Measurements from ENCODE around the gene GAB1.
A peak's percentile ranks its signal among the peaks of the same experiment; 100 is the strongest.

GAB1 gene

GRCh38 chr4:143335979-143336780, 496 bp upstream of the GAB1 start (continued):
- TF ChIP-seq, protein P1, sequence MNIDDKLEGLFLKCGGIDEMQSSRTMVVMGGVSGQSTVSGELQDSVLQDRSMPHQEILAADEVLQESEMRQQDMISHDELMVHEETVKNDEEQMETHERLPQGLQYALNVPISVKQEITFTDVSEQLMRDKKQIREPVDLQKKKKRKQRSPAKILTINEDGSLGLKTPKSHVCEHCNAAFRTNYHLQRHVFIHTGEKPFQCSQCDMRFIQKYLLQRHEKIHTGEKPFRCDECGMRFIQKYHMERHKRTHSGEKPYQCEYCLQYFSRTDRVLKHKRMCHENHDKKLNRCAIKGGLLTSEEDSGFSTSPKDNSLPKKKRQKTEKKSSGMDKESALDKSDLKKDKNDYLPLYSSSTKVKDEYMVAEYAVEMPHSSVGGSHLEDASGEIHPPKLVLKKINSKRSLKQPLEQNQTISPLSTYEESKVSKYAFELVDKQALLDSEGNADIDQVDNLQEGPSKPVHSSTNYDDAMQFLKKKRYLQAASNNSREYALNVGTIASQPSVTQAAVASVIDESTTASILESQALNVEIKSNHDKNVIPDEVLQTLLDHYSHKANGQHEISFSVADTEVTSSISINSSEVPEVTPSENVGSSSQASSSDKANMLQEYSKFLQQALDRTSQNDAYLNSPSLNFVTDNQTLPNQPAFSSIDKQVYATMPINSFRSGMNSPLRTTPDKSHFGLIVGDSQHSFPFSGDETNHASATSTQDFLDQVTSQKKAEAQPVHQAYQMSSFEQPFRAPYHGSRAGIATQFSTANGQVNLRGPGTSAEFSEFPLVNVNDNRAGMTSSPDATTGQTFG (tag by site-specific recombination; IDR thresholded peaks at IDR 0.05; ENCODE audit: borderline replicate concordance) = no peak
- TF ChIP-seq, protein P2, sequence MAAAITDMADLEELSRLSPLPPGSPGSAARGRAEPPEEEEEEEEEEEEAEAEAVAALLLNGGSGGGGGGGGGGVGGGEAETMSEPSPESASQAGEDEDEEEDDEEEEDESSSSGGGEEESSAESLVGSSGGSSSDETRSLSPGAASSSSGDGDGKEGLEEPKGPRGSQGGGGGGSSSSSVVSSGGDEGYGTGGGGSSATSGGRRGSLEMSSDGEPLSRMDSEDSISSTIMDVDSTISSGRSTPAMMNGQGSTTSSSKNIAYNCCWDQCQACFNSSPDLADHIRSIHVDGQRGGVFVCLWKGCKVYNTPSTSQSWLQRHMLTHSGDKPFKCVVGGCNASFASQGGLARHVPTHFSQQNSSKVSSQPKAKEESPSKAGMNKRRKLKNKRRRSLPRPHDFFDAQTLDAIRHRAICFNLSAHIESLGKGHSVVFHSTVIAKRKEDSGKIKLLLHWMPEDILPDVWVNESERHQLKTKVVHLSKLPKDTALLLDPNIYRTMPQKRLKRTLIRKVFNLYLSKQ (tag by site-specific recombination; IDR thresholded peaks at IDR 0.05; ENCODE audit: borderline replicate concordance) = no peak
- TF ChIP-seq ZNF248 (tag by site-specific recombination; IDR thresholded peaks at IDR 0.05) = no peak
- 0 out of 2 replicates have a peak, but pooled peaks have one; percentile 26 for TF ChIP-seq ZBTB8A (tag by site-specific recombination; IDR thresholded peaks at IDR 0.05)
- TF ChIP-seq ZNF747 (tag by site-specific recombination; IDR thresholded peaks at IDR 0.05) = no peak
- TF ChIP-seq BCL11B (tag by site-specific recombination; IDR thresholded peaks at IDR 0.05; ENCODE audit: low read depth) = no peak
- no peak for TF ChIP-seq ZFP69B (tag by site-specific recombination; IDR thresholded peaks at IDR 0.05)
- no peak for TF ChIP-seq ZNF549 (tag by site-specific recombination; IDR thresholded peaks at IDR 0.05)
- no peak for TF ChIP-seq ZNF433 (tag by site-specific recombination; IDR thresholded peaks at IDR 0.05; ENCODE audit: low read depth)
- peak; percentile 86 for TF ChIP-seq IKZF3 (tag by site-specific recombination; IDR thresholded peaks at IDR 0.05)
- TF ChIP-seq ZFHX2 (tag by site-specific recombination; conservative IDR thresholded peaks at IDR 0.05) = peak; percentile 37
- no peak for TF ChIP-seq ZNF792 (tag by site-specific recombination; IDR thresholded peaks at IDR 0.05)
- TF ChIP-seq ZNF18 (tag by site-specific recombination; IDR thresholded peaks at IDR 0.05) = no peak
- TF ChIP-seq ZBTB48 (tag by site-specific recombination; IDR thresholded peaks at IDR 0.05) = peak; percentile 32; the same call in 1 of the 2 replicates
- no peak for TF ChIP-seq ZNF324 (tag by site-specific recombination; IDR thresholded peaks at IDR 0.05)
- TF ChIP-seq, protein P3, sequence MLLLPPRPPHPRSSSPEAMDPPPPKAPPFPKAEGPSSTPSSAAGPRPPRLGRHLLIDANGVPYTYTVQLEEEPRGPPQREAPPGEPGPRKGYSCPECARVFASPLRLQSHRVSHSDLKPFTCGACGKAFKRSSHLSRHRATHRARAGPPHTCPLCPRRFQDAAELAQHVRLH (tag by site-specific recombination; IDR thresholded peaks at IDR 0.05) = no peak
- no peak for TF ChIP-seq ZNF843 (tag by site-specific recombination; IDR thresholded peaks at IDR 0.05)
- no peak for TF ChIP-seq ZBTB21 (tag by site-specific recombination; IDR thresholded peaks at IDR 0.05)
- no peak for TF ChIP-seq ZNF645 (tag by site-specific recombination; IDR thresholded peaks at IDR 0.05)
- no peak for TF ChIP-seq YY1 (tag by site-specific recombination; IDR thresholded peaks at IDR 0.05)
- no peak for TF ChIP-seq ZNF24 (tag by site-specific recombination; IDR thresholded peaks at IDR 0.05)
- TF ChIP-seq ZNF670 (tag by site-specific recombination; IDR thresholded peaks at IDR 0.05; ENCODE audit: low read depth) = no peak
- TF ChIP-seq ZNF571 (tag by site-specific recombination; IDR thresholded peaks at IDR 0.05) = no peak
- no peak for TF ChIP-seq ZNF830 (tag by site-specific recombination; IDR thresholded peaks at IDR 0.05; ENCODE audit: low read depth)
- no peak for TF ChIP-seq ZNF132 (tag by site-specific recombination; IDR thresholded peaks at IDR 0.05; ENCODE audit: borderline replicate concordance)
- TF ChIP-seq ZNF626 (tag by site-specific recombination; IDR thresholded peaks at IDR 0.05) = no peak
